ENCODE results near the gene BRD7. TPM values are rescaled to one million over a fixed set of nuclear protein-coding genes. Genes with fewer than 3 reads are reported as not detected.

Gene BRD7
- total RNA-seq, 6 experiments from 2014 or later, result 16.9 to 24.1 (median 20.2) TPM

GRCh38 chr16:50408001-50408561 lies 39.3 kb upstream of the BRD7 start:
- intact Hi-C loops (cut with DNase I), result no loop called here
- Histone ChIP-seq H3K36me3 (no peaks in the 10 kb centered on the region), H3K4me1 (no peaks in the 10 kb centered on the region), H3K9me3 (no peaks in the 10 kb centered on the region), H3K27ac (no peak overlapping the region), H3K4me3 (no peak overlapping the region), H3K27me3 (no peaks in the 10 kb centered on the region)
- DNase-seq, result no peak
- 79% methylated on average over 6 of the region's 7 CpGs for WGBS (ENCODE audit: insufficient coverage, low coverage, low lambda C conversion rate, missing lambda C conversion rate)
- TF ChIP-seq POLR2A (IDR thresholded peaks at IDR 0.05) (no peak), CTCF (IDR thresholded peaks at IDR 0.05) (no peak)
- ATAC-seq, result no peak

- no peak for TF ChIP-seq CTCF (IDR thresholded peaks at IDR 0.05)
- TF ChIP-seq POLR2A (IDR thresholded peaks at IDR 0.05), result no peak
- Histone ChIP-seq H3K4me1 (no peaks in the 10 kb centered on the region), H3K4me3 (no peak overlapping the region), H3K9me3 (no peaks in the 10 kb centered on the region), H3K27me3 (no peaks in the 10 kb centered on the region), H3K27ac (no peak overlapping the region), H3K36me3 (no peaks in the 10 kb centered on the region)
- DNase-seq, result no peak
- 67% methylated on average over 4 of the region's 5 CpGs for WGBS (ENCODE audit: insufficient coverage, low coverage, low lambda C conversion rate, missing lambda C conversion rate)
- ATAC-seq, result no peak
- intact Hi-C loops (cut with DNase I), result no loop called here
Observed at GRCh38 chr16:50407351-50407750, 38.6 kb upstream of the BRD7 start.

- Histone ChIP-seq H3K36me3 (no peaks in the 10 kb centered on the region), H3K27me3 (no peaks in the 10 kb centered on the region), H3K27ac (no peak overlapping the region), H3K4me3 (no peak overlapping the region), H3K4me1 (no peaks in the 10 kb centered on the region), H3K9me3 (no peaks in the 10 kb centered on the region)
- intact Hi-C loops (cut with DNase I), result no loop called here
- 73% methylated on average over 7 of the region's 12 CpGs for WGBS (ENCODE audit: insufficient coverage, low coverage, low lambda C conversion rate, missing lambda C conversion rate)
- no peak for DNase-seq
- no peak for ATAC-seq
- TF ChIP-seq POLR2A (IDR thresholded peaks at IDR 0.05) (no peak), CTCF (IDR thresholded peaks at IDR 0.05) (no peak)
Observed at GRCh38 chr16:50403491-50403890, 34.7 kb upstream of the BRD7 start.

GRCh38 chr16:50402298-50402895 lies 33.6 kb upstream of the BRD7 start:
- DNase-seq (no peak), ATAC-seq (no peak)
- H3K27me3 ChIP-seq, result no peaks in the 10 kb centered on the region
- intact Hi-C loops (cut with DNase I), result no loop called here
- no peak overlapping the region for H3K4me3 ChIP-seq
- no peak overlapping the region for H3K27ac ChIP-seq
- WGBS (ENCODE audit: insufficient coverage, low coverage, low lambda C conversion rate, missing lambda C conversion rate), result 69% methylated on average over 8 of the region's 9 CpGs
- TF ChIP-seq POLR2A (IDR thresholded peaks at IDR 0.05) (no peak), CTCF (IDR thresholded peaks at IDR 0.05) (no peak)
- no peaks in the 10 kb centered on the region for H3K4me1 ChIP-seq
- no peaks in the 10 kb centered on the region for H3K9me3 ChIP-seq
- H3K36me3 ChIP-seq, result no peaks in the 10 kb centered on the region

All from right lobe of liver (tissue), 6 donors.